ENCODE results near the gene SUN2. TPM values are rescaled to one million over a fixed set of nuclear protein-coding genes. Genes with fewer than 3 reads are reported as not detected.

SUN2 gene
- total and polyA plus RNA-seq, 2 donors (not counting 1 experiment from before 2014, with no cell fraction given), result 27.4 to 76.6 TPM

DNA sequence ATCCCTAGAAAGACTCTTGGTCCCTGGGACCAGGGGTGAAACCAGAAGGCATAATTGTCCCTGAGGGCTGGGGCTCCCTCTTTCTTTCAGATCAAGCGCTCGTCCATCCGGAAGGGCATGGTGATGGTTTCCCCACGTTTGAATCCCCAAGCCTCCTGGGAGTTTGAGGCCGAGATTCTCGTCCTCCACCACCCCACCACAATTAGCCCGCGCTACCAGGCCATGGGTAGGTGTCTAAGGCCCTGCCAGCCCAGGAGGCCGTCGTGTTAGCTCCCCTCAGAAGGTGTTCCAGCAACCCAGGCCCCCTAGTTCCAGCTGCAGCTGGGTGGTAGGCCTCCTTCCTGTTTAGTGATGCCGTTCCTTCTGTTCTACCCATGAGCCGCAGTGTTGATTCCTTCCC, 28.7 kb downstream of the SUN2 start:
- Histone ChIP-seq H3K27me3 (ENCODE audit: control insufficient read depth, insufficient read depth, low read length) (no peaks in the 10 kb centered on the region), H3K36me3 (ENCODE audit: control insufficient read depth, insufficient read depth, low read length) (peaks cover 49% of the 10 kb centered on the region), H3K27ac (ENCODE audit: insufficient read depth, low read length) (no peak overlapping the region)

DNA sequence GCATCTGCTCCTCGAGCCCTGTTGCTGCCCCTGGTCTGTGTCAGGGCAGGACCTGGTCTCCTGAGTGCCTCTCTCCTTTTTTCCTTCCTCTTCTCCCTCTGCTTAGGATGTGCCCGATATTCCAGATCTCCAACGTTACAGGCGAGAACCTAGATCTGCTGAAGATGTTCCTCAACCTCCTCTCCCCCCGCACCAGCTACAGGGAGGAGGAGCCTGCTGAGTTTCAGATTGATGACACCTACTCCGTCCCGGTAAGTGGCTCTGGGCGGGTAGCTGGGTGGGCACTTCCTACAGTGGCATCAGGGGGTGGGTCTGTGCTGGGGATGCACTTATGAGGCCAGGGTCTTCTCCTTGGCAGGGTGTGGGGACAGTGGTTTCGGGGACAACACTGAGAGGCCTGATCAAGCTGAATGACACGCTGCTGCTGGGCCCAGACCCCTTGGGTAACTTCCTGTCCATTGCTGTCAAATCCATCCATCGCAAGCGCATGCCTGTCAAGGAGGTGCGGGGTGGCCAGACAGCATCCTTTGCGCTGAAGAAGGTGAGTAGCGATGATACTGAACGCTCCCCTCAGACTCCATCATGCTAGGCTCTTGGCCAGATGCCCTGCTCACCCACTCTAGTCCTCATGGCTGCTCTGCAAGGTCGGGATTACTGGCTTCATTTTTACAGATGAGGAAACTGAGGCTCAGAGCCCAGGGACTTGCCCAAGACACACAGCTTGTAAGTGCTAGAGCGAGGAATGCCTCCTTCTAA, 29.7 kb downstream of the SUN2 start:
- no peak for TF ChIP-seq EZH2 (IDR thresholded peaks at IDR 0.05; ENCODE audit: low read length, missing control alignments)
- TF ChIP-seq, protein P1, sequence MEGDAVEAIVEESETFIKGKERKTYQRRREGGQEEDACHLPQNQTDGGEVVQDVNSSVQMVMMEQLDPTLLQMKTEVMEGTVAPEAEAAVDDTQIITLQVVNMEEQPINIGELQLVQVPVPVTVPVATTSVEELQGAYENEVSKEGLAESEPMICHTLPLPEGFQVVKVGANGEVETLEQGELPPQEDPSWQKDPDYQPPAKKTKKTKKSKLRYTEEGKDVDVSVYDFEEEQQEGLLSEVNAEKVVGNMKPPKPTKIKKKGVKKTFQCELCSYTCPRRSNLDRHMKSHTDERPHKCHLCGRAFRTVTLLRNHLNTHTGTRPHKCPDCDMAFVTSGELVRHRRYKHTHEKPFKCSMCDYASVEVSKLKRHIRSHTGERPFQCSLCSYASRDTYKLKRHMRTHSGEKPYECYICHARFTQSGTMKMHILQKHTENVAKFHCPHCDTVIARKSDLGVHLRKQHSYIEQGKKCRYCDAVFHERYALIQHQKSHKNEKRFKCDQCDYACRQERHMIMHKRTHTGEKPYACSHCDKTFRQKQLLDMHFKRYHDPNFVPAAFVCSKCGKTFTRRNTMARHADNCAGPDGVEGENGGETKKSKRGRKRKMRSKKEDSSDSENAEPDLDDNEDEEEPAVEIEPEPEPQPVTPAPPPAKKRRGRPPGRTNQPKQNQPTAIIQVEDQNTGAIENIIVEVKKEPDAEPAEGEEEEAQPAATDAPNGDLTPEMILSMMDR (conservative IDR thresholded peaks at IDR 0.05 in 1 of 2, IDR thresholded peaks at IDR 0.05 in 1 of 2; ENCODE audit: low read depth in 1 of 2, low read length in 2 of 2), result no peak
- no peaks in the 10 kb centered on the region for H4K20me1 ChIP-seq (ENCODE audit: control insufficient read depth, extremely low read depth, insufficient read depth, low read length)

More for the DNA sequence above, 28.7 kb downstream of the SUN2 start:
- H3K4me3 ChIP-seq (replicated peaks in 1 of 4; ENCODE audit: control extremely low read depth in 1 of 4, insufficient read depth in 1 of 4, low read depth in 3 of 4, low read length in 4 of 4), result no peak overlapping the region
- no peak overlapping the region for H2AFZ ChIP-seq (ENCODE audit: low read length)
- no peak overlapping the region for H3K4me2 ChIP-seq (ENCODE audit: extremely low read depth, insufficient read depth, low read length)
- no peak for TF ChIP-seq EZH2 (IDR thresholded peaks at IDR 0.05; ENCODE audit: low read length, missing control alignments)
- TF ChIP-seq, protein P1 (conservative IDR thresholded peaks at IDR 0.05 in 1 of 2, IDR thresholded peaks at IDR 0.05 in 1 of 2; ENCODE audit: low read depth in 1 of 2, low read length in 2 of 2), result no peak
- no peaks in the 10 kb centered on the region for H3K4me1 ChIP-seq (ENCODE audit: control insufficient read depth, extremely low read depth, insufficient read depth, low read length)
- no peaks in the 10 kb centered on the region for H3K79me2 ChIP-seq (ENCODE audit: control insufficient read depth, insufficient read depth, low read length)
- no peak for DNase-seq (ENCODE audit: low read depth in 2 of 2)
- H3K9me3 ChIP-seq (ENCODE audit: control insufficient read depth, insufficient read depth, low read depth, low read length), result no peaks in the 10 kb centered on the region
- H3K9ac ChIP-seq (ENCODE audit: insufficient read depth, low read length), result no peak overlapping the region
- no peaks in the 10 kb centered on the region for H4K20me1 ChIP-seq (ENCODE audit: control insufficient read depth, extremely low read depth, insufficient read depth, low read length)

DNA sequence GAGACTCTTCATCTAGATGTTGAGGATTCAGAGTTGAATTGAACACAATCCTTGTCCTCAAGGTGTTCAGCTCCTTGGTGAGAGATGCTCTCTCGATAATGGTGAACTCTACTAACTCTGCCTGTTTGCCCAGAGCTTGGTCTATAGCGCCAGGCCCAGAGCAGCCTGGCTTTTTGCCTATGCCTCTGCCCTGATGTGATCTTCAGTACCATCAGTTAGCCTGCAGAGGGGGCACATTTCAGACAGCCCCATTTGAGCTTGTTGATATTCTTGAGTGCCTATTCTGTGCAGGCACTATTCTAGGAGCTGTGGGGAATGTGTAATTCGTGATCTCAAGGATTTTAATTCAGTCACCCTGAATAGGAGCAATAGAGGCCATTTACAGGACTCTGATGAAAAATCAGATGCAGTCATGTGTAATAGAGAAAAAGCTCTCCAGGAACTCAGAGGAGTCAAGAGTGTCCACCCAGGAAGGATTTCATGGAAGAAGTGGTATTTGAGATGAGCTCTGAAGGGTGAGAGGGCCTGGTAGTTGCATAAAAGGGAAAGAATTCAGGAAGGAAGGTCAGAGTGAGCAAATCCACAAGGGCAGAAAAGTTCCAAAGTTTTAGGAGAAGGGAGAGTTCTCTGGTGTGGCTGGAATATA, 30.7 kb downstream of the SUN2 start:
- Histone ChIP-seq H3K4me2 (ENCODE audit: extremely low read depth, insufficient read depth, low read length) (no peak overlapping the region), H3K9me3 (ENCODE audit: control insufficient read depth, insufficient read depth, low read depth, low read length) (no peaks in the 10 kb centered on the region), H3K9ac (ENCODE audit: insufficient read depth, low read length) (no peak overlapping the region), H3K4me1 (ENCODE audit: control insufficient read depth, extremely low read depth, insufficient read depth, low read length) (no peaks in the 10 kb centered on the region), H3K79me2 (ENCODE audit: control insufficient read depth, insufficient read depth, low read length) (no peaks in the 10 kb centered on the region), H4K20me1 (ENCODE audit: control insufficient read depth, extremely low read depth, insufficient read depth, low read length) (no peaks in the 10 kb centered on the region), H3K36me3 (ENCODE audit: control insufficient read depth, insufficient read depth, low read length) (peaks cover 44% of the 10 kb centered on the region), H3K27ac (ENCODE audit: insufficient read depth, low read length) (no peak overlapping the region), H3K4me3 (replicated peaks in 1 of 4; ENCODE audit: control extremely low read depth in 1 of 4, insufficient read depth in 1 of 4, low read depth in 3 of 4, low read length in 4 of 4) (no peak overlapping the region), H3K27me3 (ENCODE audit: control insufficient read depth, insufficient read depth, low read length) (no peaks in the 10 kb centered on the region), H2AFZ (ENCODE audit: low read length) (no peak overlapping the region)
- peak in 1 of 2 donors; percentile 50 for DNase-seq (ENCODE audit: low read depth in 2 of 2)
- TF ChIP-seq, protein P1 (conservative IDR thresholded peaks at IDR 0.05 in 1 of 2, IDR thresholded peaks at IDR 0.05 in 1 of 2; ENCODE audit: low read depth in 1 of 2, low read length in 2 of 2), result peak; percentile 47 to 59
- no peak for TF ChIP-seq EZH2 (IDR thresholded peaks at IDR 0.05; ENCODE audit: low read length, missing control alignments)

More for the DNA sequence above, 29.7 kb downstream of the SUN2 start:
- Histone ChIP-seq H3K9ac (ENCODE audit: insufficient read depth, low read length) (no peak overlapping the region), H2AFZ (ENCODE audit: low read length) (no peak overlapping the region), H3K4me2 (ENCODE audit: extremely low read depth, insufficient read depth, low read length) (no peak overlapping the region), H3K79me2 (ENCODE audit: control insufficient read depth, insufficient read depth, low read length) (no peaks in the 10 kb centered on the region), H3K9me3 (ENCODE audit: control insufficient read depth, insufficient read depth, low read depth, low read length) (no peaks in the 10 kb centered on the region), H3K4me3 (replicated peaks in 1 of 4; ENCODE audit: control extremely low read depth in 1 of 4, insufficient read depth in 1 of 4, low read depth in 3 of 4, low read length in 4 of 4) (no peak overlapping the region), H3K27me3 (ENCODE audit: control insufficient read depth, insufficient read depth, low read length) (no peaks in the 10 kb centered on the region), H3K36me3 (ENCODE audit: control insufficient read depth, insufficient read depth, low read length) (peaks cover 48% of the 10 kb centered on the region), H3K27ac (ENCODE audit: insufficient read depth, low read length) (no peak overlapping the region), H3K4me1 (ENCODE audit: control insufficient read depth, extremely low read depth, insufficient read depth, low read length) (no peaks in the 10 kb centered on the region)
- DNase-seq (ENCODE audit: low read depth in 2 of 2), result no peak

All from fibroblast of lung (primary cell).